DMS114 treated with DMSO at 0.1 percent for 48 hours (cell line): ENCODE measurements around the gene UNC80.

Experiments used
- DNase-seq: peaks from one replicate; lab custom pipeline; 2025; ENCODE audit not compliant: unreplicated experiment; lab: John Stamatoyannopoulos, UW

The UNC80 gene

DNA sequence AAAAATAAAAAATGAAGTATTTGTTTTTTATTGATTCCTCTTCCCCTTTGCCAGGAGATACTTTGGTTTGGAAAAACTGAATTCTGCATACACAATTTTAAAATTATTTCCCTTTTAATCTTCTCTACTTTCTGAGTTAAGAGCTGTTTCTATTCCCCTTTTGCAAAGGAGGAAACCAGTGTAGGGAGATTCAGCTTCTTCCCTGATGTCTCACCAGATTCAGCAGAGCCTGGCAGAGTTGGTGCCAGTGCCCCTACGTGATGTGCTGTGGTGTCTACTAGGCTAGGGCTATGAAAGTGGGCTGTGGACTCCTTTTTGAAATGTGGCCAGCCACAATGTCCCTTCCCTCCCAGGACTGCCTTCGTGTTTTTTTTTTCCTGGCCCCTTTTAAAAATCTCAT, 233.2 kb downstream of the UNC80 start:
- no peak for DNase-seq

GRCh38 chr2:210007895-210008294, 236.3 kb downstream of the UNC80 start:
- no peak for DNase-seq

DNA sequence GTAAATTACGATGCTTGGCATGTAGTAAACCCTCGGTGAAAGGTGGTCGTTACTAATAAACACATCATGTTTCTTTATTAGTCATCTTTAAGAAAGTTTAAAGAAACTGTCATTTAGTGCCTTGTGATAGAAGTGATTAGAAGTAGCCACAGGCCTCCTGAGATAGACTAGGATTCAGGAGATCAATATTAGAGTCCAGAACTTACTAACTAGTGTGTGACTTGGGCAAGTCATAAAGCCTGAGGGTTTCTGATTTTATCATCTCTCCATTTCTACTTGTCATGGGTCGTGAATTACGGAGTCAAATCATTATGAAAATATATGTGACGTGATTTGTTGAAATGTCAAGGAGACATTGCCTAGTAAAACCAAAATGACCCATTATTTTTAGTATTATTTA, 237.5 kb downstream of the UNC80 start:
- DNase-seq: no peak

GRCh38 chr2:210009896-210010295, 238.3 kb downstream of the UNC80 start:
- DNase-seq: no peak

GRCh38 chr2:210020138-210020537, 248.5 kb downstream of the UNC80 start:
- no peak for DNase-seq

- DNase-seq: no peak
Observed at GRCh38 chr2:210022824-210023223, 251.2 kb downstream of the UNC80 start.

DNA sequence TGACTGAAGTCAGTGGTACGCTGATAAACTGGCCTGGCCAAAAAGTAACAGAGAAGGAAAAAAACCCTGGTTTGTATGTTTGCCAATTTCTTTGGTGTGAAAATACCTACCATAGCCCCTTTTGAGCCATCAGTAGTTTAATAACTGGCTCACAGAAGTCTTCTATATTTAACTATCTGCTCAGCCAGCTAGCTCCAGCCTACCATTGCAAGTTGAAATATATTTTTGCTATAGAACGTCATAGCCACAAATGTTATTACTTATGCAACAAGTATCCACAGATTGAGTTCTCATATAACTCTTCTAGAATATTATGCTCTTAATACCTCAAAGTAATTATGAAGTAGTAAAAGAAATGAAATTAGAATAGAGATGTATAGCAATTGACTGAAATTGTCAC, 256.0 kb downstream of the UNC80 start:
- DNase-seq: no peak

DNA sequence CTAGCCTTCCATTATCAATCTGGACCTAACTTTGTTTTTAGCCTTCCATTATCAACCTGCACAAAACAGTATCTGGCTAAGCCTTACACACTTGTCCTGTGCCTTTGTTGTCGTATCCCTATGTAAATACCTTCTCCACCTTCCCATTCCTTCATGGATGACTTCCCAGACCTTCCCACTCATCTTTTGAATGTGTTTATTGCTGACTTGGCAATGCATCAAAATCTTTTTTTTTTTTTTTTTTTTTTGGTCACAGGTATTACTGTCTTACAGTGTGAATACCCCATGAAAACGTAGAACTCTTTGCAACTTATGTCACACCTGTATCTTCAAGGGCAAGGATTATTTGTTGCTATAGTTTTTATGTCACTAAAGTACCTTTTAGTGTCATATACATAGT, 256.5 kb downstream of the UNC80 start:
- DNase-seq: no peak

DNA sequence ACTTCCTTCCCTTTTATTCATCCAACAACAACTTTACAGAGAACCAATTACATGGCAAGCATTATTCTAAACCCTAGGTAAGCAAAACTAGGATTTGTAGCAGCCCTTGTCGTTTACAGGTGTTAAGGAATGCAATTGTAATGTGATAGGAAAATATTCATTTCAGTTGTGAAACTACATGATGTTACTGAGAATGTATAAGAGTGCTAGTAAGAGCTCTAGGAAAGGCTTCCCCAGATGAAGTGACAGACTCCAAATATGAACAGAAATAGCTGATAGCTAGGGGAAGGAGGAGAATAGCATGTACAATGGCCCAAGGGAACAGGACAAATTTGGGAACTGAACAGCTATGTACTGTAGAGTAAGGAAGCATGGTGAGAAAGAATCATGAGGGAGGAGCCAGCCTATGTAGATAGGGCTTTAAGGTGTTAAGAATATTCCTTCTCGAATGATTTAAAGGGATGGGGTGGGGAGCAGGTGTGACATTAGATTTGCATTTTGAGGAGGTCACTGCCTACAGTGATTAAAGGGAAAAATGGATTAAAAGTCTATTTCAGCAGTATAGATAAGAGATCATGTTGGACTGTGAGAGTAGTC, 262.6 kb downstream of the UNC80 start:
- no peak for DNase-seq

GRCh38 chr2:210035679-210036078, 264.0 kb downstream of the UNC80 start:
- no peak for DNase-seq

DNA sequence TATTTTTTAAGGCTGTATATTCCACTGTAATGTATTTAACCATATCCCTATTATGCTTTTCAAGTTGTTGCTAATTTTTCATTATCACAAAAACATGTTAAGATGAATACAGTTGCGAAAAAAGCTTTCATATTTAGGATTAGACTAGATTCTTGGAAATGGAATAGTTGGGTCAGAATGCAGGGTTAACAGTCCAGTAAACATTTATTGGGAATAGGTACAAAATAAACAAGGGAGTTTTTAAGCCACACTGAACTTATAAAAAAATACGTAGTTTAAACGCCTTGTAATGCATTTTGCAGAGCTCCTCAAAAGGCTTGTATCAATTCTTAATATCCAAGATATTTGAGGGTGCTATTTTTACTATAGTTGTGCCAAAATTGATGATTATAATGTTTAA, 266.4 kb downstream of the UNC80 start:
- no peak for DNase-seq

DNA sequence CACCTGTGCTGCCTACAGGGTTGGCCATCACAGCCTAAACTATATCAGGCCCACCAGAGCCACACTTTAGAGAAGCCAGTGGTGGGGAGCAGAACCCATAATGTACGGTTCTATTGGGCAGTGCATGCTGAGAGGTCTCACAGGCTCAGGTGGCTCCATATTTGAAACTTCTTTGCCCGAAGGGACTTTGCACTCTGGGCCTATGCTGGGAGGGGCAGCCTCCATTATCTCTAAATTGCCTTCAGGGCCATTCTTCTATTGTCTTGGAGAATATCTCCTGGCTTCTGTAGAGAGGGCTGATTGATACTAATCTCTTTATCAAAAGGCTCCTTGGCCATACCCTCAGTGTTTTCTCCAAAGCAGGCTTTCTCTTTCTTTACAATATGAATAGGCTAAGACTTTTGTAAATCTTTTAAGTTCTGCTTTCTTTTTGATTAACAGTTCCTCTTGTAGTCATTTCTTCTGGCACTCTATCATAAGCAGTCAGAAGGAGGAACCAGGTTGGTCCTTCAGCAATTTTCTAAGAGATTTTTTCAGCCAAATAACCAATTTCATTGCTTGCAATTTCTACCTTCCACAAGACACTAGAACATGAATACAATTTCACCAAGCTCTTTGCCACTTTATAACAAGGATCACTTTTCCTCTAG, 275.3 kb downstream of the UNC80 start:
- no peak for DNase-seq
